ENCODE data around the gene ONECUT1. TPM values are rescaled to one million over a fixed set of nuclear protein-coding genes. Genes with fewer than 3 reads are reported as not detected.

The ONECUT1 gene
- total and polyA plus RNA-seq, 5 donors: 0.05 to 0.29 TPM; not detected in 3

- no peak for ATAC-seq
- H3K4me1 ChIP-seq (ENCODE audit: control insufficient read depth, insufficient read depth, low read length): no peaks in the 10 kb centered on the region
- H3K4me3 ChIP-seq (ENCODE audit: low read length): peak overlapping the region; percentile 41
- 4% methylated on average over 25 of the region's 25 CpGs for WGBS
- H3K27ac ChIP-seq (ENCODE audit: low read length): no peak overlapping the region
- no peaks in the 10 kb centered on the region for H3K27me3 ChIP-seq (ENCODE audit: control insufficient read depth, insufficient read depth)
- no peak for DNase-seq
- intact Hi-C loops (cut with DNase I): no loop called here
- no peaks in the 10 kb centered on the region for H3K9me3 ChIP-seq (ENCODE audit: control insufficient read depth, low read length)
Observed at GRCh38 chr15:52804526-52805081, 14.5 kb upstream of the ONECUT1 start.

- intact Hi-C loops (cut with DNase I): no loop called here
- DNase-seq (no peak), ATAC-seq (no peak)
- H3K9me3 ChIP-seq (ENCODE audit: control insufficient read depth, low read length): no peaks in the 10 kb centered on the region
- H3K27ac ChIP-seq (ENCODE audit: low read length): no peak overlapping the region
- H3K4me1 ChIP-seq (ENCODE audit: control insufficient read depth, insufficient read depth, low read length): no peaks in the 10 kb centered on the region
- H3K4me3 ChIP-seq (ENCODE audit: low read length): peak overlapping the region; percentile 28
- 2% methylated on average over 49 of the region's 49 CpGs for WGBS
- no peaks in the 10 kb centered on the region for H3K27me3 ChIP-seq (ENCODE audit: control insufficient read depth, insufficient read depth)
Observed at GRCh38 chr15:52803467-52804306, 13.6 kb upstream of the ONECUT1 start.

- no peak for ATAC-seq
- H3K27ac ChIP-seq (ENCODE audit: low read length): no peak overlapping the region
- H3K9me3 ChIP-seq (ENCODE audit: control insufficient read depth, low read length): no peaks in the 10 kb centered on the region
- intact Hi-C loops (cut with DNase I): no loop called here
- H3K27me3 ChIP-seq (ENCODE audit: control insufficient read depth, insufficient read depth): no peaks in the 10 kb centered on the region
- peak overlapping the region; percentile 28 for H3K4me3 ChIP-seq (ENCODE audit: low read length)
- H3K4me1 ChIP-seq (ENCODE audit: control insufficient read depth, insufficient read depth, low read length): no peaks in the 10 kb centered on the region
- no peak for DNase-seq
- 14% methylated on average over 8 of the region's 8 CpGs for WGBS
Observed at GRCh38 chr15:52803108-52803466, 13.0 kb upstream of the ONECUT1 start.

DNA sequence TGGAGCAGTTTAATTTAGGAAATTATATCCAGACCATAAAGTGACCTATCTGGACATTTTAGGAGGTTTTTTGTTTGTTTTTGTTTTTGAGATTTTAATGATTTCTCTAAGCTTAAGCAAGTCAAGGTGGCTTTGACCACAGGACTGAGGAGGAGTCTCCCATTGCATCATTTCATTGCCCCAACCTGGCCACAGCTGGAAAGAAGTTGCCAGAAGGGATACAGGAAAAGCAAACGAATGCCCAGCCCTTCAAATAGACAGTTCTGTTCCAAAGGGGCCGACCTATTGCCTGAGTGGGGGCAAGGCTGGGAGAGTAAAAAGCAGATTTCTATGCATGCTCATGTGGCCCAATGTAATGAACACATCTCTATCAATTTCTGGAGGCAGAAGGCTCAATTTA, 12.0 kb upstream of the ONECUT1 start:
- H3K4me3 ChIP-seq (ENCODE audit: low read length): no peak overlapping the region
- no peaks in the 10 kb centered on the region for H3K9me3 ChIP-seq (ENCODE audit: control insufficient read depth, low read length)
- H3K27ac ChIP-seq (ENCODE audit: low read length): no peak overlapping the region
- no peaks in the 10 kb centered on the region for H3K4me1 ChIP-seq (ENCODE audit: control insufficient read depth, insufficient read depth, low read length)
- intact Hi-C loops (cut with DNase I): no loop called here
- no peaks in the 10 kb centered on the region for H3K27me3 ChIP-seq (ENCODE audit: control insufficient read depth, insufficient read depth)
- ATAC-seq (no peak), DNase-seq (no peak)
- whole genome bisulfite sequencing: 29% methylated on average over 2 of the region's 2 CpGs

DNA sequence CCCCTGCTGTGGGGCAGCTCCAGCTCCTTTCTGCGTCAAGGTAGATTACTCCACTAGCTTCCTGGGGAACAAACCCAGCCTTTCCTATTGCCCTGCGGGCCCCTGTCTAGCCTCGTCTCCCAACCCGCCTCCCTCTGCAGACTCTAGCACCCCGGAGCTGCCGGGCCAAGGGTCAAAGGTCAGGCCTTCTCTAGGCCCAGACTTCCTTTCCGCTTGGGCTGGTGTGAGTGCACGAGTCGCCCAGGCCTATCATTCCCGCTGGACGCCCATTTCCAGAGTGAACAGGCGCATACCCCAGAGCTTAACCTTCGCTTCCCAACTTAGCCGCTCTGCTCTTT, 11.6 kb upstream of the ONECUT1 start:
- no peak overlapping the region for H3K27ac ChIP-seq (ENCODE audit: low read length)
- no peaks in the 10 kb centered on the region for H3K9me3 ChIP-seq (ENCODE audit: control insufficient read depth, low read length)
- H3K4me1 ChIP-seq (ENCODE audit: control insufficient read depth, insufficient read depth, low read length): no peaks in the 10 kb centered on the region
- no peaks in the 10 kb centered on the region for H3K27me3 ChIP-seq (ENCODE audit: control insufficient read depth, insufficient read depth)
- intact Hi-C loops (cut with DNase I): no loop called here
- ATAC-seq (no peak), DNase-seq (no peak)
- 31% methylated on average over 14 of the region's 14 CpGs for WGBS
- H3K4me3 ChIP-seq (ENCODE audit: low read length): no peak overlapping the region

- Histone ChIP-seq H3K4me3 (ENCODE audit: low read length) (no peak overlapping the region), H3K27me3 (ENCODE audit: control insufficient read depth, insufficient read depth) (no peaks in the 10 kb centered on the region), H3K27ac (ENCODE audit: low read length) (no peak overlapping the region), H3K4me1 (ENCODE audit: control insufficient read depth, insufficient read depth, low read length) (no peaks in the 10 kb centered on the region), H3K9me3 (ENCODE audit: control insufficient read depth, low read length) (no peaks in the 10 kb centered on the region)
- ATAC-seq: no peak
- intact Hi-C loops (cut with DNase I): no loop called here
- no peak for DNase-seq
- WGBS: 10% methylated on average over 44 of the region's 44 CpGs
Observed at GRCh38 chr15:52800828-52801747, 11.0 kb upstream of the ONECUT1 start.

DNA sequence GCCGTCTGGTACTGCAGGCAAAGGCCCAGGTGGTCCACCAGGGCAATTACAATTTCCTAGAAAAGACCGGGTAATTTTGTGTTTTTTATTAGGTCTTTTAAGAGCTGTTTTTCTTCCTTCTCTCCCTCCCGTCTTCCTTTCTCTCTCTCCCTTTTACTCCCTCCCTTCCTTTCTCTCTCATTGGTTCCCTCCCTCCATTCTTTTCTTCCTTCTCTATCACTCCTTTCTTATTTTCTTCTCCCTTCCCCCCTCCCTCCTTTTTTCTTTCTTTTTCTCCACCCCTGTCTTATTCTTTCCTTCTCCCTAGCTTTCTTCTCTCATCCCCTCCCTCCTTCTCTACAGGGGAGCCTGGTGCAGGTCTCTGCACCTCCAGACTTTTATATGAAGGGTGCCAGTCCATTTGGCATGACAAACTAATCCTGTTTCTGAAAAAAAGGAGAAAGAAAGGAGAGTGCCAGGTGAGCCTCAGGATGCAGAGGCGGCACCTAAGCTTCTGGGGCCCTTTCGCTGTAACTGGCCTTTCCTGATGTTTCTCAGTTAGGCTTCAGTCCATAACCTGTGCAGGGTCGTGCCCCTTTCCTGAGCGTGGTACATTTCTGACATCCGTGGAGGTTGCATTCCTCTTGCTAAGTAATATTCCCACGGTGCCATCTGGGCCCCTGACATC, 9.1 kb upstream of the ONECUT1 start:
- ATAC-seq (no peak), DNase-seq (no peak)
- Histone ChIP-seq H3K4me3 (ENCODE audit: low read length) (no peak overlapping the region), H3K9me3 (ENCODE audit: control insufficient read depth, low read length) (no peaks in the 10 kb centered on the region), H3K27ac (ENCODE audit: low read length) (no peak overlapping the region), H3K27me3 (ENCODE audit: control insufficient read depth, insufficient read depth) (no peaks in the 10 kb centered on the region), H3K4me1 (ENCODE audit: control insufficient read depth, insufficient read depth, low read length) (no peaks in the 10 kb centered on the region)
- intact Hi-C loops (cut with DNase I): no loop called here
- WGBS: 19% methylated on average over 9 of the region's 9 CpGs

GRCh38 chr15:52798529-52799101, 8.5 kb upstream of the ONECUT1 start:
- ATAC-seq (no peak), DNase-seq (no peak)
- intact Hi-C loops (cut with DNase I): no loop called here
- Histone ChIP-seq H3K27me3 (ENCODE audit: control insufficient read depth, insufficient read depth) (no peaks in the 10 kb centered on the region), H3K27ac (ENCODE audit: low read length) (no peak overlapping the region), H3K9me3 (ENCODE audit: control insufficient read depth, low read length) (no peaks in the 10 kb centered on the region), H3K4me1 (ENCODE audit: control insufficient read depth, insufficient read depth, low read length) (no peaks in the 10 kb centered on the region), H3K4me3 (ENCODE audit: low read length) (no peak overlapping the region)
- WGBS: 9% methylated on average over 28 of the region's 28 CpGs

GRCh38 chr15:52797625-52798501, 7.7 kb upstream of the ONECUT1 start:
- H3K27me3 ChIP-seq (ENCODE audit: control insufficient read depth, insufficient read depth): no peaks in the 10 kb centered on the region
- ATAC-seq: no peak
- 5% methylated on average over 45 of the region's 45 CpGs for WGBS

More at GRCh38 chr15:52797625-52798501, 7.7 kb upstream of the ONECUT1 start:
- Histone ChIP-seq H3K9me3 (ENCODE audit: control insufficient read depth, low read length) (no peaks in the 10 kb centered on the region), H3K27ac (ENCODE audit: low read length) (no peak overlapping the region), H3K4me3 (ENCODE audit: low read length) (peak overlapping the region; percentile 8), H3K4me1 (ENCODE audit: control insufficient read depth, insufficient read depth, low read length) (no peaks in the 10 kb centered on the region)
- no peak for DNase-seq
- intact Hi-C loops (cut with DNase I): no loop called here

All from right cardiac atrium (tissue), 5 donors.